NB4 (cell line): ENCODE results near the gene TNFAIP1.

Experiments used
- TF ChIP-seq, protein P1 (sequence below): IDR thresholded peaks from 2 replicates; pipeline ENCODE4 v1.6.1; 2011; ENCODE audit warnings: low read depth, low read length
- TF ChIP-seq, protein P2 (sequence below): IDR thresholded peaks from one replicate; pipeline ENCODE4 v1.5.1; 2012; ENCODE audit warnings: low read depth, low read length

DNA sequence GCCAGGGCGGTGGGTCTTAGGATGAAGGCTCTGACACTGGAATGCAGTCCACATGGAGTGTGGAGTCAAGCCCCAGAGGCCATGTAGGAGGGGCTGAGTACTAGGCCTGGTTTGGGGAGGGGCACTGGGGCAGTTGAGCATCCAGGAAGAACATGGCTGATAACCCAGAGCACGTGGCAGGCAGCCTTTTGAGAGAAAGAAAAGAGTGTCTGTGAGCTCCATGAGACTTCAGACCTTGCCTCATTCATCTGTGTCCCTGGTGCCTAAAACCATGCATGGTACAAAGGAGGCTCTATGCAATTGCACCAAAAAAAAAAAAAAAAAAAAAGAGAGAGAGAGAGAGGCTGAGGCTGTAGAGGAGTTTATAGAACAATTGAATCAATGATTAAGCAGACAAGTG, 55.8 kb downstream of the TNFAIP1 start:
- TF ChIP-seq, protein P1, sequence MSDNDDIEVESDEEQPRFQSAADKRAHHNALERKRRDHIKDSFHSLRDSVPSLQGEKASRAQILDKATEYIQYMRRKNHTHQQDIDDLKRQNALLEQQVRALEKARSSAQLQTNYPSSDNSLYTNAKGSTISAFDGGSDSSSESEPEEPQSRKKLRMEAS = no peak
- TF ChIP-seq, protein P2, sequence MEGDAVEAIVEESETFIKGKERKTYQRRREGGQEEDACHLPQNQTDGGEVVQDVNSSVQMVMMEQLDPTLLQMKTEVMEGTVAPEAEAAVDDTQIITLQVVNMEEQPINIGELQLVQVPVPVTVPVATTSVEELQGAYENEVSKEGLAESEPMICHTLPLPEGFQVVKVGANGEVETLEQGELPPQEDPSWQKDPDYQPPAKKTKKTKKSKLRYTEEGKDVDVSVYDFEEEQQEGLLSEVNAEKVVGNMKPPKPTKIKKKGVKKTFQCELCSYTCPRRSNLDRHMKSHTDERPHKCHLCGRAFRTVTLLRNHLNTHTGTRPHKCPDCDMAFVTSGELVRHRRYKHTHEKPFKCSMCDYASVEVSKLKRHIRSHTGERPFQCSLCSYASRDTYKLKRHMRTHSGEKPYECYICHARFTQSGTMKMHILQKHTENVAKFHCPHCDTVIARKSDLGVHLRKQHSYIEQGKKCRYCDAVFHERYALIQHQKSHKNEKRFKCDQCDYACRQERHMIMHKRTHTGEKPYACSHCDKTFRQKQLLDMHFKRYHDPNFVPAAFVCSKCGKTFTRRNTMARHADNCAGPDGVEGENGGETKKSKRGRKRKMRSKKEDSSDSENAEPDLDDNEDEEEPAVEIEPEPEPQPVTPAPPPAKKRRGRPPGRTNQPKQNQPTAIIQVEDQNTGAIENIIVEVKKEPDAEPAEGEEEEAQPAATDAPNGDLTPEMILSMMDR = no peak
